SK-N-MC (cell line): Measurements from ENCODE around the gene NUBP1.

ENCODE experiments used
- EZH2 ChIP-seq: fragments of 200-600 bp; sonication (generic); IDR thresholded peaks from one replicate; pipeline ENCODE4 v1.6.1; 2017; ENCODE audit warnings: antibody characterized with exemption
- POLR2AphosphoS5 ChIP-seq: IDR thresholded peaks from 2 replicates; pipeline ENCODE4 v1.6.1; 2012; ENCODE audit warnings: mild to moderate bottlenecking, low read depth, low read length, borderline replicate concordance

DNA sequence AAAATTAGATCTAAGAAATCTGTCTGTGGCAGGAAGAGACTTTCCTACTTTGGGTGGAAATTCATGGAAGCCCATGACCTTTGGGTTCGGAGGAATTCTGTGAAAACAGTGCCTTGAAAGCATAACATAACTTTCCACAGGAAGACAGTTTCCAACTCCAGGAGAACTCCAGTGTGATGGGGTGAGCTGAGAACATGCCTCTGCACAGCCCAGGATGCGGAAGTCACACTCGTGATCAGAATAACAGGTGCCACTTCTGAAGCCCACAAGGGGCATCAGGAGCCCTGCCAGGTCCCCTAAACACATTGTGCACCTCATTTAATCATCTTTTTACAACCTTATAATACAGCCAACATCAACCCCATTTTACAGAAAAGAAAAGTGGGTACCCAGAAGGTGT lies 65.2 kb downstream of the NUBP1 start:
- TF ChIP-seq EZH2 (no peak), POLR2AphosphoS5 (no peak)
